Neural progenitor cell (in vitro differentiated cells): ENCODE data around the gene UTP14A.

Experiments
- EZH2 ChIP-seq: fragments of 200-600 bp; sonication (generic); IDR thresholded peaks from 2 replicates; pipeline ENCODE4 v1.6.1; 2017; ENCODE audit warnings: antibody characterized with exemption, mild to moderate bottlenecking, moderate library complexity
- EZH2phosphoT487 ChIP-seq: fragments of 200-600 bp; sonication (generic); IDR thresholded peaks from 2 replicates; pipeline ENCODE4 v1.6.1; 2017; ENCODE audit warnings: antibody characterized with exemption
- TF ChIP-seq, protein P1 (sequence below): fragments of 200-600 bp; sonication (generic); IDR thresholded peaks from 2 replicates; pipeline ENCODE4 v1.5.1; 2017; ENCODE audit warnings: antibody characterized with exemption, mild to moderate bottlenecking

DNA sequence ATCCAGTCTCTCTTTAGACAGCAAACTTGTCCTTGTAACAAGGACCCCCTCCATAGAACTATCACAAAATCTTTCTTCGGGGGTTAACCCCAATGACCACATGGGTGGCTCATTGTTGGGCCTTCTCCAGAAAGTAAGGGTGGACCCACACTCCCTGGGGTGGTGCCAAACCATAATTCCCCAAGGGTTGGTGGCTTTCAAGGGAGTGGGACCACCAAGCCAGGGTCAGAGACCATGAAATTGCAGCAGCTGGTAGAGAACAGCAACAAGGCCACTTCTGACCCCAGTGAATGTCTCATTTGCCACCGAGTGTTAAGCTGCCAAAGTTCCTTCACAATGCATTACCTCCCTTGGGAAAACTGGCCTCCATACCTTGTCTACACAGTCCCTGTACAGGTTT lies 33.4 kb upstream of the UTP14A start:
- TF ChIP-seq, protein P1, sequence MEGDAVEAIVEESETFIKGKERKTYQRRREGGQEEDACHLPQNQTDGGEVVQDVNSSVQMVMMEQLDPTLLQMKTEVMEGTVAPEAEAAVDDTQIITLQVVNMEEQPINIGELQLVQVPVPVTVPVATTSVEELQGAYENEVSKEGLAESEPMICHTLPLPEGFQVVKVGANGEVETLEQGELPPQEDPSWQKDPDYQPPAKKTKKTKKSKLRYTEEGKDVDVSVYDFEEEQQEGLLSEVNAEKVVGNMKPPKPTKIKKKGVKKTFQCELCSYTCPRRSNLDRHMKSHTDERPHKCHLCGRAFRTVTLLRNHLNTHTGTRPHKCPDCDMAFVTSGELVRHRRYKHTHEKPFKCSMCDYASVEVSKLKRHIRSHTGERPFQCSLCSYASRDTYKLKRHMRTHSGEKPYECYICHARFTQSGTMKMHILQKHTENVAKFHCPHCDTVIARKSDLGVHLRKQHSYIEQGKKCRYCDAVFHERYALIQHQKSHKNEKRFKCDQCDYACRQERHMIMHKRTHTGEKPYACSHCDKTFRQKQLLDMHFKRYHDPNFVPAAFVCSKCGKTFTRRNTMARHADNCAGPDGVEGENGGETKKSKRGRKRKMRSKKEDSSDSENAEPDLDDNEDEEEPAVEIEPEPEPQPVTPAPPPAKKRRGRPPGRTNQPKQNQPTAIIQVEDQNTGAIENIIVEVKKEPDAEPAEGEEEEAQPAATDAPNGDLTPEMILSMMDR: no peak
- TF ChIP-seq EZH2: no peak
- no peak for TF ChIP-seq EZH2phosphoT487
